ENCODE results near the gene ADGRL3.

Gene ADGRL3

GRCh38 chr4:61473306-61473705, 273.2 kb downstream of the ADGRL3 start:
- ChIA-PET CTCF (interaction anchor here (1.3 kb wide), 1 partner anchor 10 kb away, joined by 3 read pairs; no protein-coding TSS in a partner anchor), POLR2A (no interaction called here)
- no peak for TF ChIP-seq CTCF (IDR thresholded peaks at IDR 0.05; ENCODE audit: control extremely low read depth, extremely low read depth, low read depth, missing control alignments)
- no peak for DNase-seq (ENCODE audit: extremely low spot score)

DNA sequence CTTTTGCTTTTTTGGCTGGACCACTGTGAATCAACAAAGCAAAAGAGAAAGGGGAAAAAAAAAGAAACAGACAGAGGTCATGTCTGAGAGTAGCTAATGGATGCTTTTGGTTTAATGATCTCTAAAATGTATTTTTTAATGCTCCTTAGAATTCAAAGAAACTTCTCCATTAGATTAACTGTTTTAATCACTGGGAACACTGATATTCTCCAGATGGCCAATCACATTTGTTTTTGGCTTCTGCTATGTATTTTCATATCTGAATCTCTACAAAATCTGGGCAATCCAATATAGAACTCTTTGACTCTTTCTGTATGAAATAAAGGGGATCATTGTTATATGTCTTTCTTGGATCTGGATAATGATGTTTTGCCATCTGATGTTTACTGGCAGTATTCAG, 278.2 kb downstream of the ADGRL3 start:
- no peak for DNase-seq (ENCODE audit: extremely low spot score)
- no peak for TF ChIP-seq CTCF (IDR thresholded peaks at IDR 0.05; ENCODE audit: control extremely low read depth, extremely low read depth, low read depth, missing control alignments)
- ChIA-PET POLR2A (no interaction called here), CTCF (no interaction called here)

- DNase-seq (ENCODE audit: extremely low spot score) = no peak
- CTCF ChIA-PET = no interaction called here
- POLR2A ChIA-PET = no interaction called here
- TF ChIP-seq CTCF (IDR thresholded peaks at IDR 0.05; ENCODE audit: control extremely low read depth, extremely low read depth, low read depth, missing control alignments) = no peak
These were observed 284.9 kb downstream of the ADGRL3 start for GRCh38 chr4:61485056-61485455.

GRCh38 chr4:61489927-61490326, 289.8 kb downstream of the ADGRL3 start:
- ChIA-PET CTCF (interaction anchor here (1.4 kb wide), 1 partner anchor 13 kb away, joined by 3 read pairs; no protein-coding TSS in a partner anchor), POLR2A (no interaction called here)

DNA sequence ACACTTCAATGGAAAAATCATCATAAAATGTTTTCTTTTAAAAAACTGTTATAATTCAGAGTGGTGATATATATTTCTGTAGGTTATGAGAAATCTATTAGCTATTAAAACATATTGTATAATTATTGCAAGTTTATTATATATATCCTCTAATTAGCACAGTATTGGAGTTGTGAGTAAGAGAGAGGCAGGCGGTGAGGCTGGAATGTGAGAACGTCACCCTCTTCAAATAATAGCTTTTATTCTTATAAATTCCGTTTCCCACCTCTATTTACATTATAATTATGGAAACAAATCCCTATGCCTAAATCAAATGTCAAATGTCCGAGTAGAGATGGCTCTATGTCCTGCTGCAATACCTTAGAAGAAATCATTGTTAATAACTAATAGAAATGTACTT, 292.9 kb downstream of the ADGRL3 start:
- POLR2A ChIA-PET = no interaction called here

More at GRCh38 chr4:61489927-61490326, 289.8 kb downstream of the ADGRL3 start:
- DNase-seq (ENCODE audit: extremely low spot score) = no peak
- TF ChIP-seq CTCF (IDR thresholded peaks at IDR 0.05; ENCODE audit: control extremely low read depth, extremely low read depth, low read depth, missing control alignments) = no peak

GRCh38 chr4:61493470-61493869, 293.3 kb downstream of the ADGRL3 start:
- ChIA-PET CTCF (interaction anchor here (0.7 to 1.6 kb wide), 2 partner anchors 12 to 13 kb away, joined by 3 read pairs; no protein-coding TSS in a partner anchor), POLR2A (no interaction called here)
- no peak for TF ChIP-seq CTCF (IDR thresholded peaks at IDR 0.05; ENCODE audit: control extremely low read depth, extremely low read depth, low read depth, missing control alignments)
- no peak for DNase-seq (ENCODE audit: extremely low spot score)

More for the DNA sequence above, 292.9 kb downstream of the ADGRL3 start:
- DNase-seq (ENCODE audit: extremely low spot score) = no peak
- CTCF ChIA-PET = interaction anchor here (0.7 to 1.6 kb wide), 3 partner anchors 12 to 126 kb away, joined by 3 read pairs; no protein-coding TSS in a partner anchor
- TF ChIP-seq CTCF (IDR thresholded peaks at IDR 0.05; ENCODE audit: control extremely low read depth, extremely low read depth, low read depth, missing control alignments) = no peak

DNA sequence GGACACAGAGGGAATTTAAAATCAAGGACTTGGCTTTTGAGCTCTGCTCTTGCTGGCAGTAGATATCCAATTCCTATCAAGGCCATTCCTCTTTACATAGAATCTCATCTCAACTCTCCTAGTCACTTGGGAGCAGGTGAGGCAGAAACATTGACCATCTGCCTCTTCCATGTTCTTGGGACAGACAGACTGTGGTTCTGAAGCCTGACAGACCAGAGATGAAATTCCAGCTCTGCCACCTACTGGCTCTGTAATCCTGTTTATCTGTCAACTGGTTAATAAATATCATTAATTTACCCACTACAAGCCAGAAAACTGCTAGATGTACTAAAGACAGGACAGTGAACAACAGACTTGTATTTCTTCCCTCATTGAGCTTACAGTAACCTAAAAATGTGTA, 300.8 kb downstream of the ADGRL3 start:
- no peak for DNase-seq (ENCODE audit: extremely low spot score)
- ChIA-PET CTCF (no interaction called here), POLR2A (no interaction called here)
- TF ChIP-seq CTCF (IDR thresholded peaks at IDR 0.05; ENCODE audit: control extremely low read depth, extremely low read depth, low read depth, missing control alignments) = no peak

Measured in GM10248 (cell line).